ENCODE data around the gene DUS2.
"Not testable (repeated sequence)": the region's sequence is repeated elsewhere in the genome, so short reads cannot be mapped to it uniquely, and the experiment has no call there.

DNA sequence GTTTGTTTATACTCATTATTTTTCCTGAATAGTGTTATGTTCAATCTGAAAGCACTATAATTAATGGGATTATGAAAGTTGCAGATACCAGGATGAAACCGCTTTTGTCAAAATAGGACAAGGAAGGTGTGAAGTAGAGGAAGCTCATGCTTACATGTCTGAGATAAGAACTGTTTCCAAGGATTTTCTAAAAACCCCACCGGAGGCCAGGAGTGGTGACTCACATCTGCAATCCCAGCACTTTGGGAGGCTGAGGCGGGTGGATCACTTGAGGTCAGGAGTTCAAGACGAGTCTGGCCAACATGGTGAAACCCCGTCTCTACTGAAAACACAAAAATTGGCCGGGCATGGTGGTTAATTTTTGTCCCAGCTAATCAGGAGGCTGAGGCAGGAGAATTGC lies 7.0 kb downstream of the DUS2 start:
- not testable (repeated sequence) for TF ChIP-seq EZH2 (IDR thresholded peaks at IDR 0.05; ENCODE audit: low read length)
- TF ChIP-seq, protein P1, sequence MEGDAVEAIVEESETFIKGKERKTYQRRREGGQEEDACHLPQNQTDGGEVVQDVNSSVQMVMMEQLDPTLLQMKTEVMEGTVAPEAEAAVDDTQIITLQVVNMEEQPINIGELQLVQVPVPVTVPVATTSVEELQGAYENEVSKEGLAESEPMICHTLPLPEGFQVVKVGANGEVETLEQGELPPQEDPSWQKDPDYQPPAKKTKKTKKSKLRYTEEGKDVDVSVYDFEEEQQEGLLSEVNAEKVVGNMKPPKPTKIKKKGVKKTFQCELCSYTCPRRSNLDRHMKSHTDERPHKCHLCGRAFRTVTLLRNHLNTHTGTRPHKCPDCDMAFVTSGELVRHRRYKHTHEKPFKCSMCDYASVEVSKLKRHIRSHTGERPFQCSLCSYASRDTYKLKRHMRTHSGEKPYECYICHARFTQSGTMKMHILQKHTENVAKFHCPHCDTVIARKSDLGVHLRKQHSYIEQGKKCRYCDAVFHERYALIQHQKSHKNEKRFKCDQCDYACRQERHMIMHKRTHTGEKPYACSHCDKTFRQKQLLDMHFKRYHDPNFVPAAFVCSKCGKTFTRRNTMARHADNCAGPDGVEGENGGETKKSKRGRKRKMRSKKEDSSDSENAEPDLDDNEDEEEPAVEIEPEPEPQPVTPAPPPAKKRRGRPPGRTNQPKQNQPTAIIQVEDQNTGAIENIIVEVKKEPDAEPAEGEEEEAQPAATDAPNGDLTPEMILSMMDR (optimal IDR thresholded peaks at IDR 0.05 in 1 of 3, IDR thresholded peaks at IDR 0.05 in 1 of 3, conservative IDR thresholded peaks at IDR 0.05 in 1 of 3; ENCODE audit: extremely low read depth in 1 of 3, insufficient read depth in 2 of 3, low read length in 3 of 3), result not testable (repeated sequence)
